HG02870 (cell line): ENCODE results near the gene GRK3.
"Not testable (repeated sequence)": the region's sequence is repeated elsewhere in the genome, so short reads cannot be mapped to it uniquely, and the experiment has no call there.

Source experiments
- ATAC-seq: cut with Tn5 transposase; IDR thresholded peaks from one replicate; pipeline ENCODE4 v1.9.1; 2021; ENCODE audit warnings: mild to moderate bottlenecking, moderate library complexity; ENCODE audit not compliant: unreplicated experiment

Gene GRK3

GRCh38 chr22:25694196-25694907, 129.9 kb downstream of the GRK3 start:
- no peak for ATAC-seq

- ATAC-seq, result no peak
Observed at GRCh38 chr22:25695146-25695545, 130.7 kb downstream of the GRK3 start.

GRCh38 chr22:25696763-25697162, 132.3 kb downstream of the GRK3 start:
- no peak for ATAC-seq

- ATAC-seq, result no peak
Observed at GRCh38 chr22:25697181-25697664, 132.7 kb downstream of the GRK3 start.

- no peak for ATAC-seq
Observed at GRCh38 chr22:25697978-25698377, 133.5 kb downstream of the GRK3 start.

GRCh38 chr22:25698461-25698860, 134.0 kb downstream of the GRK3 start:
- no peak for ATAC-seq

- no peak for ATAC-seq
Observed at GRCh38 chr22:25698978-25699377, 134.5 kb downstream of the GRK3 start.

- ATAC-seq, result no peak
Observed at GRCh38 chr22:25701056-25701780, 136.7 kb downstream of the GRK3 start.

GRCh38 chr22:25702040-25702439, 137.6 kb downstream of the GRK3 start:
- no peak for ATAC-seq

GRCh38 chr22:25702571-25703167, 138.2 kb downstream of the GRK3 start:
- ATAC-seq, result no peak

GRCh38 chr22:25704701-25705100, 140.2 kb downstream of the GRK3 start:
- ATAC-seq, result no peak

GRCh38 chr22:25706197-25706596, 141.7 kb downstream of the GRK3 start:
- no peak for ATAC-seq

- ATAC-seq, result not testable (repeated sequence)
Observed at GRCh38 chr22:25708430-25708829, 144.0 kb downstream of the GRK3 start.

- ATAC-seq, result no peak
Observed at GRCh38 chr22:25709758-25710157, 145.3 kb downstream of the GRK3 start.

GRCh38 chr22:25710501-25710900, 146.0 kb downstream of the GRK3 start:
- no peak for ATAC-seq

- no peak for ATAC-seq
Observed at GRCh38 chr22:25711491-25711890, 147.0 kb downstream of the GRK3 start.

- ATAC-seq, result no peak
Observed at GRCh38 chr22:25712661-25713400, 148.4 kb downstream of the GRK3 start.

- ATAC-seq, result no peak
Observed at GRCh38 chr22:25714070-25714469, 149.6 kb downstream of the GRK3 start.

- no peak for ATAC-seq
Observed at GRCh38 chr22:25714739-25715138, 150.3 kb downstream of the GRK3 start.

GRCh38 chr22:25716637-25717036, 152.2 kb downstream of the GRK3 start:
- no peak for ATAC-seq

- ATAC-seq, result no peak
Observed at GRCh38 chr22:25718135-25718840, 153.8 kb downstream of the GRK3 start.
